Activated CD4-positive, alpha-beta T cell treated with anti-CD3 and anti-CD28 coated beads for 1 hour (primary cell): ENCODE results near the gene ZNF605.
"Not testable (repeated sequence)": the region's sequence is repeated elsewhere in the genome, so short reads cannot be mapped to it uniquely, and the experiment has no call there.

ENCODE experiments used
- DNase-seq: peaks from one replicate; pipeline ENCODE4 v3.0.0-alpha.2; 2020

The ZNF605 gene

GRCh38 chr12:132948146-132949066 lies 7.7 kb downstream of the ZNF605 start:
- no peak for DNase-seq

GRCh38 chr12:132946246-132946820 lies 9.8 kb downstream of the ZNF605 start:
- DNase-seq = no peak

DNA sequence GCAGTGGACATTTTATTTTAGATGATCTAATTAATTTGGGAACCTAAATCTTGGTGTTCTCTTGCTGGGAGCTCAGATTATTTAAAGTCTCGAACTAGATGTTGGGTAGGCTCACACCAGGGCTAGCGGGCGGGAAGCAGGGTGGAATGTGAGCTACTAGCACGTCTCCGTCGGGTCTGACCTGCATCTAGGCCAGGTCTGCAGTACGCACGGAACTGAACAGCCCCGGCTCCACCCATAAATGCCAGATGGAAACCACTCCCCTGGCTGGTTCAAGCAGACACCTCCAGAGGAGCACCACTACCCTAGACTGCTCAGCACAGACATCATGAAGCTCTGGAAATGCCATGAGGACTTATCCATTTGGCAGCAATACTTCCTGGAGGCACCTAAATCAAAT lies 10.3 kb downstream of the ZNF605 start:
- DNase-seq = no peak

DNA sequence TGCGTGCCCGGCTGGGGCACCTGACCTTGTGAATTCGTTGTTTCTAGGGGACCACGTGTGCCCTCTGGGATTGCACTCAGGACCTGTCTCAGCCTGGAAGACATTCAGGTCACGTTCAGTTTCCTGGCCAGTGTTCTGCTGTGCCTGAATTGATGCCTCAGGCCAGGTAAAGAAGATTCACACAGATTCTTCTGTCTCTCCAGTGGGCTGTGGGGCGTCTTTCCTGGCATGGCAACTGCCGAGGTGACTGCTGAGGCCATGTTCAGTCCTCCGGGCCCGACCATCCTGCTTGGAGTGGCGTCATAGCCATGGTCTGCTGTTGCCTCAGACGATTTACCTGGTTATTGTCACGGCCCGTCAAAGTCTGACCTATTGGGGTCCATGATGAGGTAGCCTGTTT lies 13.5 kb downstream of the ZNF605 start:
- no peak for DNase-seq

DNA sequence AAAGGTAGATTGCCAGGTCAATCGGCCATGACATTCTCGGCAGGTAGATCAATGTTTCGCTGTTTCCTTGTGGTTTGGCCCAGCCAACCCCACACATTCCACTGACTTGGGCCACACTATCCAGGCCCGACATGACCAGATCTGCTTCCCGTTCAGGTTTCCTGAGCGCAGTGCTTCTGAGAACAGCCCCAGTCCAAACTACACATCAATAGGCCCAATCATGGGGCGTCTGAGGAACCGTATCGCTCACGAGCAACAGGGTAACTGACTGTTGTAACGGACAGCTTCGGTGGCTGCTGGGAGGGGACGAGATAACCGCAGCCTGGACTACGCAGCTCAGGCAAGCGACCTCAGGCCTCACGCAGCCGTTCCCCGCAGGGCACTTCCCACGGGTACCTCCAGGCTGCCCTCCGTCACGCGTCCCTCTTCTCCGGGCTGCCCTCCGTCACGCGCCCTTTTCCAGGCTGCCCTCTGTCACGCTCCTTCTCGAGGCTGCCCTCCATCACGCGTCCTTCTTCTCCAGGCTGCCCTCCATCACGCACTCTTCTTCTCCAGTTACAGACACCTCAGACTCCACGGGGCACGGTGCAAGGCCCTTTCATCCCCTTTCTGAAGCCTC lies 14.7 kb downstream of the ZNF605 start:
- DNase-seq = no peak

- no peak for DNase-seq
Observed at GRCh38 chr12:132940071-132940719, 15.9 kb downstream of the ZNF605 start.

GRCh38 chr12:132938807-132939206 lies 17.3 kb downstream of the ZNF605 start:
- not testable (repeated sequence) for DNase-seq

DNA sequence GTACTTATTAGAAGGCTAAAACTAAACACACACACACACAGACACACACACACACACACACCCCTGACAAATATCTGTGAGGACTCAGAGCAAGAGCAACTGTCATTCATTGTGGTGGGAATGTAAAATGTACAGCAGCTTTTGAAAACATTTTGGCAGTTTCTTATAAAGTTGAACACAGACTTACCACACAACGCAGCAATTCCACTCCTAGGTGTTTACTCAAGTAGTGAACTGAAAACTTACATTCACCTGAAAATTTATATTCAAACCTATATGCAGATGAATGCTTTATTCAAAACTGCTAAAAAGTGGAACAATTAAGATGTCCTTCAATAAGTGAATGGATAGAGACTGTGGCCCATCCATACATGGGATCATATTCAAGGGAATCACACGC lies 18.6 kb downstream of the ZNF605 start:
- DNase-seq = no peak

- not testable (repeated sequence) for DNase-seq
Observed at GRCh38 chr12:132936921-132937320, 19.2 kb downstream of the ZNF605 start.

DNA sequence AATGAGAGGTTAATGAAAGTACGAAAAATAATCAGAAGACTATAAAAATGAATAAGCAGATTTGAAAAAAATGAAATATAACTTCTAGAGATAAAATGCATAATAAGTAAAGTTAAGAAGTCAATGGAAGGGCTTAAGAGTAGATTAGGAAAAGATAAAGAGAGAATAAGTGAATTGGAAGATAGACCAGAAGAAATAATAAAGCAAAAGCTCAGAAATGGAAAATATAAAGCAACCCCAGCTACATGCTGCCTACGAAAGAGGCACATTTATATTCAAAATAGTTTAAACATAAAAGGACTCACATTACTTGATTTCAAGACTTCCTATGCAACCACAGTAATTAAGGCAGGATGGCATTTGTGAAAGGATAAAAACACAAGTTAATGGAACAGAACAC lies 19.9 kb downstream of the ZNF605 start:
- DNase-seq = no peak

- no peak for DNase-seq
Observed at GRCh38 chr12:132926415-132926833, 29.7 kb downstream of the ZNF605 start.

- no peak for DNase-seq
Observed at GRCh38 chr12:132925597-132926414, 30.3 kb downstream of the ZNF605 start.

- no peak for DNase-seq
Observed at GRCh38 chr12:132924356-132924755, 31.8 kb downstream of the ZNF605 start.

- no peak for DNase-seq
Observed at GRCh38 chr12:132923356-132923909, 32.7 kb downstream of the ZNF605 start.

- DNase-seq = no peak
Observed at GRCh38 chr12:132922676-132923075, 33.4 kb downstream of the ZNF605 start.

GRCh38 chr12:132921685-132922084 lies 34.4 kb downstream of the ZNF605 start:
- DNase-seq = no peak

DNA sequence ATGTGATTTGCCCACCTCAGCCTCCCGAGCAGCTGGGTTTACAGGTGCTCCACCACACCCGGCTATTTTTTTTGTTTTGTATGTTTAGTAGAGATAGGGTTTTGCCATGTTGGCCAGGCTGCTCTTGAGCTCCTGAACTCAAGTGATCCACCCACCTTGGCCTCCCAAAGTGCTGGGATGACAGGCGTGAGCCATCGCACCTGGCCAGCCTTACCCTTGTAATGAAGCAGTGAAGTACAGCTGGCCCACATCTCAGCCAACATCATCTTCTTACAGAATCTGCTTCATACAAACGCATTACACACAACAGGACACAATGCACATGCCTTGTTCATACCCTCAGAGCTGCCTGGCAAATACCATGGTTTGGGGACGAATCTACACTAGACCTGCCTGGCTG lies 37.4 kb downstream of the ZNF605 start:
- no peak for DNase-seq

GRCh38 chr12:132909030-132909368 lies 47.1 kb downstream of the ZNF605 start:
- DNase-seq = no peak

GRCh38 chr12:132908145-132909029 lies 47.7 kb downstream of the ZNF605 start:
- DNase-seq = peak; percentile 93

GRCh38 chr12:132907789-132908144 lies 48.3 kb downstream of the ZNF605 start:
- DNase-seq = not testable (repeated sequence)

GRCh38 chr12:132907216-132907615 lies 48.9 kb downstream of the ZNF605 start:
- DNase-seq = no peak
